ENCODE results near the gene ARL8A.
"Not testable (repeated sequence)": the region's sequence is repeated elsewhere in the genome, so short reads cannot be mapped to it uniquely, and the experiment has no call there.

ARL8A gene

GRCh38 chr1:202112859-202113689 lies 31.5 kb downstream of the ARL8A start:
- no peak for DNase-seq (ENCODE audit: low read depth)

GRCh38 chr1:202111589-202111988 lies 32.9 kb downstream of the ARL8A start:
- DNase-seq (ENCODE audit: low read depth): not testable (repeated sequence)

GRCh38 chr1:202110977-202111376 lies 33.6 kb downstream of the ARL8A start:
- DNase-seq (ENCODE audit: low read depth): no peak

GRCh38 chr1:202107801-202108731 lies 36.5 kb downstream of the ARL8A start:
- no peak for DNase-seq (ENCODE audit: low read depth)

- DNase-seq (ENCODE audit: low read depth): no peak
Observed at GRCh38 chr1:202107321-202107761, 37.2 kb downstream of the ARL8A start.

- no peak for DNase-seq (ENCODE audit: low read depth)
Observed at GRCh38 chr1:202106340-202107254, 37.9 kb downstream of the ARL8A start.

- peak; percentile 64 for DNase-seq (ENCODE audit: low read depth)
Observed at GRCh38 chr1:202105571-202106339, 38.8 kb downstream of the ARL8A start.

- DNase-seq (ENCODE audit: low read depth): no peak
Observed at GRCh38 chr1:202104073-202104472, 40.5 kb downstream of the ARL8A start.

GRCh38 chr1:202101184-202101583 lies 43.4 kb downstream of the ARL8A start:
- DNase-seq (ENCODE audit: low read depth): no peak

- DNase-seq (ENCODE audit: low read depth): no peak
Observed at GRCh38 chr1:202093858-202094257, 50.7 kb downstream of the ARL8A start.

- DNase-seq (ENCODE audit: low read depth): no peak
Observed at GRCh38 chr1:202090994-202091393, 53.5 kb downstream of the ARL8A start.

- no peak for DNase-seq (ENCODE audit: low read depth)
Observed at GRCh38 chr1:202088206-202088605, 56.3 kb downstream of the ARL8A start.

- DNase-seq (ENCODE audit: low read depth): no peak
Observed at GRCh38 chr1:202086579-202087350, 57.8 kb downstream of the ARL8A start.

GRCh38 chr1:202085682-202086373 lies 58.7 kb downstream of the ARL8A start:
- DNase-seq (ENCODE audit: low read depth): no peak

GRCh38 chr1:202084791-202085681 lies 59.5 kb downstream of the ARL8A start:
- no peak for DNase-seq (ENCODE audit: low read depth)

Measured in iris pigment epithelial cell (primary cell).